GM12801 (cell line): ENCODE data around the gene ALG11.

ENCODE experiments used
- TF ChIP-seq, protein P1 (sequence below): IDR thresholded peaks from one replicate; pipeline ENCODE4 v1.5.1; 2011; ENCODE audit warnings: control low read depth; ENCODE audit not compliant: insufficient read length; ENCODE audit errors: extremely low read depth

ALG11 gene

DNA sequence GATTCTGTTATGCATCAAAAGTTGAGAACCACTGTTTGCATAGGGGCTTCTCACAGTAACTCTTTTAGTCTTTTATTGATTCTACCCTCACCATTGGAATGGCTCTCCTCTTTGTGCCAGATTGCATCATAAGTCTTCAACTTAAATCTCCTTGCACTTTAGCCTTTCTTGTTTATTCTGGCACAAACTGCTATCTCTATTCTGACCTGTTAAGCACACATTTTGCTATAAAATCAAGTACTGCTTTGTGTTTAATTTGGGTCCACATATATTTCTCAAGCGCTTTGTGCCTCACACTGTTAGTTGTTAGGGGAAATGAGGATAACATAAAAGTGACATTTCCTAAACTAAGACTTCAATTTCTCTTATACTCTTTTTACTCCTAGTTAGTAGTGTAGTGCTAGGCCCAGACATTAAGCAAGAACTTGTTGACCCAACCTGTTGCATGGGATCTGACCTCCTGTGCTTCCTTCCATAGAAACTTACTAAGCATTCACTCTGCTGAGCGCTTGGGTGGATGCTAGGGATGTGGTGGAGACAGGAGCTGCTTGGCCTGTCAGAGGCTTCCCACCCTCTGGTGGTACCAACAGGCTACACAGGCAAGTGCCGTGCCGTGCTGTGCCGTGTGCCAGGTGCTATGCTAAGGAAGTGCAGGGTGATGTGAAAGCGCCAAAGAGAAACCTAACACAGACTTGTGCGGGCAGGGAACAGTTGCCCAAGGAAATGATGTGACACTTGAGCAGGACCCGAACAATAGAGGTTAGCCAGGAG is 13.5 kb downstream of the ALG11 start:
- TF ChIP-seq, protein P1, sequence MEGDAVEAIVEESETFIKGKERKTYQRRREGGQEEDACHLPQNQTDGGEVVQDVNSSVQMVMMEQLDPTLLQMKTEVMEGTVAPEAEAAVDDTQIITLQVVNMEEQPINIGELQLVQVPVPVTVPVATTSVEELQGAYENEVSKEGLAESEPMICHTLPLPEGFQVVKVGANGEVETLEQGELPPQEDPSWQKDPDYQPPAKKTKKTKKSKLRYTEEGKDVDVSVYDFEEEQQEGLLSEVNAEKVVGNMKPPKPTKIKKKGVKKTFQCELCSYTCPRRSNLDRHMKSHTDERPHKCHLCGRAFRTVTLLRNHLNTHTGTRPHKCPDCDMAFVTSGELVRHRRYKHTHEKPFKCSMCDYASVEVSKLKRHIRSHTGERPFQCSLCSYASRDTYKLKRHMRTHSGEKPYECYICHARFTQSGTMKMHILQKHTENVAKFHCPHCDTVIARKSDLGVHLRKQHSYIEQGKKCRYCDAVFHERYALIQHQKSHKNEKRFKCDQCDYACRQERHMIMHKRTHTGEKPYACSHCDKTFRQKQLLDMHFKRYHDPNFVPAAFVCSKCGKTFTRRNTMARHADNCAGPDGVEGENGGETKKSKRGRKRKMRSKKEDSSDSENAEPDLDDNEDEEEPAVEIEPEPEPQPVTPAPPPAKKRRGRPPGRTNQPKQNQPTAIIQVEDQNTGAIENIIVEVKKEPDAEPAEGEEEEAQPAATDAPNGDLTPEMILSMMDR = no peak

GRCh38 chr13:52026246-52026626 is 14.0 kb downstream of the ALG11 start:
- TF ChIP-seq, protein P1 = no peak

DNA sequence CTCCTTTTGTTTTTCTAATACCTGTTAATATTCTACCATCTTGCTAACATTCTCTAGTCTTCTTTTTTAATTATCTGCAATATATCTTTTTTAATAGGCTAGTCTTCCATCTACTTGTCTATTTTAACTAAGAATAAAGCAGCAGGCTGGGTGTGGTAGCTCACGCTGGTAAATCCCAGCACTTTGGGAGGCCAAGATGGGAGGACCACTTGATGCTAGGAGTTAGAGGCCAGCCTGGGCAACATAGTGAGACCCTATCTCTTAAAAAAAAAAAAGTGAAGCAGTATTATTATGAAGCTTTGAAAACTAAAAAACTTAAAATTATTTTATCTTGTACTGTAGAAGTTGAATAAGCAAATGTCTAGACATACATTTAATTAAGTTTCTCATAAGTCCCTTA is 15.6 kb downstream of the ALG11 start:
- TF ChIP-seq, protein P1 = no peak

GRCh38 chr13:52029569-52029968 is 17.4 kb downstream of the ALG11 start:
- TF ChIP-seq, protein P1 = no peak

GRCh38 chr13:52033039-52033438 is 20.8 kb downstream of the ALG11 start:
- TF ChIP-seq, protein P1 = no peak

DNA sequence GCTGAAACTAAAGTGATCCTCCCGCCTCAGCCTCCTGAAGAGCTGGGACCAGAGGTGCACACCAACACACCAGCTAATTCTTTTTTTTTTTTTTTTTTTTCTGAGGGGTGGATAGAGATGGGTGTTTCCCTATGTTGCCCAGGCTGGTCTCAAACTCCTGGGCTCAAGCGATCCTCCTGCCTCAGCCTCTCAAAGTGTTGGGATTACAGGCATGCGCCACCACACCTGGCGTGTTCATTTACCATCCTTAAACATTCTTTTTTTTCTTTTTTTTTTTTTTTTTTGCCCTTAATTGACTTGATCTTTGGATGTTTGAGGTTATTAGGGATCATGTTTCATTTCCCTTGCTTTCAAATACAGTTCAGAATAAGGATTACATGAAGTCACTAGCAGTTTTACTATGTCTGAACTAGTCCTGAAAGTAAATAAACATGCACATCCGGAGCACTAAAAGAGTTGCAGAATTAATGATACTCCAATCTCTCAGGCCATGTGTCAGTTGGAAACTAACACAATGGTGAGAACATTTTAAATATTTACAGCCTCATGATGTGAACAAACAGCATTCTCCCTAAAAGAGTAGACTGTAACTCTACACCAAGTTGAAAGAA is 22.5 kb downstream of the ALG11 start:
- TF ChIP-seq, protein P1 = no peak

GRCh38 chr13:52036037-52036436 is 23.8 kb downstream of the ALG11 start:
- TF ChIP-seq, protein P1 = no peak
